ENCODE results near the gene MTA3.
"Not testable (repeated sequence)": the region's sequence is repeated elsewhere in the genome, so short reads cannot be mapped to it uniquely, and the experiment has no call there.

Gene MTA3

GRCh38 chr2:42614838-42615237 is 46.4 kb downstream of the MTA3 start:
- no peak for DNase-seq

- DNase-seq, result no peak
Observed at GRCh38 chr2:42618116-42618515, 49.7 kb downstream of the MTA3 start.

GRCh38 chr2:42618972-42619371 is 50.5 kb downstream of the MTA3 start:
- DNase-seq, result peak; percentile 52

GRCh38 chr2:42621626-42622025 is 53.2 kb downstream of the MTA3 start:
- DNase-seq, result not testable (repeated sequence)

GRCh38 chr2:42622943-42623676 is 54.7 kb downstream of the MTA3 start:
- DNase-seq, result no peak

- DNase-seq, result no peak
Observed at GRCh38 chr2:42624047-42624446, 55.6 kb downstream of the MTA3 start.

- DNase-seq, result not testable (repeated sequence)
Observed at GRCh38 chr2:42628024-42628423, 59.6 kb downstream of the MTA3 start.

GRCh38 chr2:42636934-42637333 is 68.5 kb downstream of the MTA3 start:
- no peak for DNase-seq

- DNase-seq, result no peak
Observed at GRCh38 chr2:42638080-42638784, 69.8 kb downstream of the MTA3 start.

- DNase-seq, result no peak
Observed at GRCh38 chr2:42639340-42640077, 71.1 kb downstream of the MTA3 start.

GRCh38 chr2:42640261-42640660 is 71.8 kb downstream of the MTA3 start:
- DNase-seq, result no peak

GRCh38 chr2:42642371-42642770 is 73.9 kb downstream of the MTA3 start:
- not testable (repeated sequence) for DNase-seq

- DNase-seq, result no peak
Observed at GRCh38 chr2:42645551-42645950, 77.1 kb downstream of the MTA3 start.

GRCh38 chr2:42648796-42649195 is 80.4 kb downstream of the MTA3 start:
- DNase-seq, result peak; percentile 33

- DNase-seq, result no peak
Observed at GRCh38 chr2:42651057-42651456, 82.6 kb downstream of the MTA3 start.

- DNase-seq, result no peak
Observed at GRCh38 chr2:42652086-42652485, 83.7 kb downstream of the MTA3 start.

GRCh38 chr2:42653039-42653438 is 84.6 kb downstream of the MTA3 start:
- no peak for DNase-seq

- no peak for DNase-seq
Observed at GRCh38 chr2:42653908-42654445, 85.5 kb downstream of the MTA3 start.

GRCh38 chr2:42658306-42658705 is 89.9 kb downstream of the MTA3 start:
- no peak for DNase-seq

GRCh38 chr2:42659609-42660008 is 91.2 kb downstream of the MTA3 start:
- no peak for DNase-seq

- DNase-seq, result peak; percentile 88
Observed at GRCh38 chr2:42663106-42663780, 94.8 kb downstream of the MTA3 start.

GRCh38 chr2:42663828-42664227 is 95.4 kb downstream of the MTA3 start:
- DNase-seq, result peak; percentile 87

All from hematopoietic multipotent progenitor cell treated with erythropoietin and hydrocortisone succinate and interleukin-3 and kit ligand, for 4 days (in vitro differentiated cells).